ENCODE data around the gene STT3A.
"Not testable (repeated sequence)": the region's sequence is repeated elsewhere in the genome, so short reads cannot be mapped to it uniquely, and the experiment has no call there.

STT3A gene

GRCh38 chr11:125572916-125573315 is 19.7 kb upstream of the STT3A start:
- Mint-ChIP-seq H3K36me3 (peaks cover 13% of the 10 kb centered on the region), H3K27ac (no peak overlapping the region), H3K27me3 (no peaks in the 10 kb centered on the region), H3K9me3 (ENCODE audit: low read depth) (no peaks in the 10 kb centered on the region), H3K4me1 (ENCODE audit: low read depth) (peaks cover 37% of the 10 kb centered on the region), H3K4me3 (no peak overlapping the region)

DNA sequence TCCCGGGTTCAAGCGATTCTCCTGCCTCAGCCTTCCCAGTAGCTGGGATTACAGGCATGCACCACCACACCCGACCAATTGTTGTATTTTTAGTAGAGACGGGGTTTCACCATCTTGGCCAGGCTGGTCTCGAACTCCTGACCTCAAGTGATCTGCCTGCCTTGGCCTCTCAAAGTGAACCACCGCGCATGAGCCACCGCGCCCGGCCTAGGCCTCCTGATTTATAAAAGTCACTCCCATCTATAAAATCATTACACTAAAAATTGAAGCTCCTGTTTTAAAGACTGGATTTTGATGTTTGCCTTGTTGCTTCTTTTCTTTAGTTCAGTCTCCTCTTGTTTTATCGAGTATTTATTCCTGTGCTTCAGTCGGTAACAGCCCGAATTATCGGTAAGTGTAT is 15.5 kb upstream of the STT3A start:
- H3K27me3 Mint-ChIP-seq = not testable (repeated sequence)

DNA sequence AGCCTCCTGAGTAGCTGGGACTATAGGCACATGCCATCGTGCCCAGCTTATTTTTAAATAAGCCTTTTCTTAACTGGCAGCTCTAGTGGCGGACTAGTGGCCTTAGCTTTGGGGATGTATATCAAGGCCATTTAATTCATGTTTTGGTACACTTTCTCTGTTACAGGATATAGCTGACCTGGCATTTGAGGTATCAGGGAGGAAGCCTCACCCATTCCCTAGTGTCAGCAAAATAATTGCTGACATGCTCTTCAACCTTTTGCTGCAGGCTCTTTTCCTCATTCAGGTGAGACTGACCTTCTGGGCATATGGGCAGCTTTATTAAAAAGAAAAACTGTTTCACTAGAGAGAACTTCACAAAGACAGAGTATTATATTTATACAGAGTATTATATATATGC is 13.9 kb upstream of the STT3A start:
- no peak overlapping the region for H3K27ac Mint-ChIP-seq
- no peak overlapping the region for H3K4me3 Mint-ChIP-seq
- H3K4me1 Mint-ChIP-seq (ENCODE audit: low read depth) = peaks cover 5% of the 10 kb centered on the region
- no peaks in the 10 kb centered on the region for H3K9me3 Mint-ChIP-seq (ENCODE audit: low read depth)
- H3K36me3 Mint-ChIP-seq = peaks cover 24% of the 10 kb centered on the region
- H3K27me3 Mint-ChIP-seq = no peaks in the 10 kb centered on the region

More for the DNA sequence above, 15.5 kb upstream of the STT3A start:
- H3K4me1 Mint-ChIP-seq (ENCODE audit: low read depth) = peaks cover 12% of the 10 kb centered on the region
- not testable (repeated sequence) for H3K27ac Mint-ChIP-seq; H3K4me3 Mint-ChIP-seq; H3K9me3 Mint-ChIP-seq (ENCODE audit: low read depth)
- peaks cover 20% of the 10 kb centered on the region for H3K36me3 Mint-ChIP-seq

DNA sequence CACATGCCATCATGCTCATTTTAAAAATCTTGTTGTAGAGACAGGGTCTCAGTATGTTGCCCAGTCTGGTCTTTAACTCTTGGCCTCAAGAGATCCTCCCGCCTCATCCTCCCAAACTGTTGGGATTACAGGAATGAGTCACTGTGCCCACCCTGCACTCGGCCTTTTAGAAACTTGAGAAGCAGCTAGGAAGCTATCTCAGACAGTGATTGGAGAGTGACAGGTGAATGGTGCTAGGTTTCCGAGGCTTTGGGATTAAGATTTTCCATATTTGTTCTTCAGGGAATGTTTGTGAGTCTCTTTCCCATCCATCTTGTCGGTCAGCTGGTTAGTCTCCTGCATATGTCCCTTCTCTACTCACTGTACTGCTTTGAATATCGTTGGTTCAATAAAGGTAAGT is 12.8 kb upstream of the STT3A start:
- Mint-ChIP-seq H3K36me3 (peaks cover 27% of the 10 kb centered on the region), H3K27me3 (no peaks in the 10 kb centered on the region), H3K9me3 (ENCODE audit: low read depth) (no peaks in the 10 kb centered on the region), H3K4me3 (no peak overlapping the region), H3K4me1 (ENCODE audit: low read depth) (peaks cover 5% of the 10 kb centered on the region), H3K27ac (no peak overlapping the region)

DNA sequence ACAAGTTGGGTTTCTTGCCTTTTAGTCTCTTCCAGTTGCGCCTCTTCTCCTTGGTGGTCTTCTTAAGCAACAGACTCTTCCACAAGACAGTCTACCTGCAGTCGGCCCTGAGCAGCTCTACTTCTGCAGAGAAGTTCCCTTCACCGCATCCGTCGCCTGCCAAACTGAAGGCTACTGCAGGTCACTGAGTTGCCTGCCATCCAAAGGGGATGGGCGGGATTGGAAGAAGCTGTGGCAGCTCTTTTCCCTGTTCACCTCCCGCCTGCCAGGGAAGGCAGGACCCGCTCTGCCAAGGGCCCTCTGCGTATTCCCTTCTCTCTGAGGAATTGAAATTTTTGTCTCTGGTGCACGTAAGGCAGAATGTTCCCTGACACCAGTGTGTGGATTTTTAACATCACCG is 9.2 kb upstream of the STT3A start:
- peaks cover 19% of the 10 kb centered on the region for H3K36me3 Mint-ChIP-seq

GRCh38 chr11:125585487-125585886 is 7.2 kb upstream of the STT3A start:
- Mint-ChIP-seq H3K36me3 (peaks cover 13% of the 10 kb centered on the region), H3K27me3 (no peaks in the 10 kb centered on the region), H3K9me3 (ENCODE audit: low read depth) (no peaks in the 10 kb centered on the region), H3K27ac (no peak overlapping the region), H3K4me1 (ENCODE audit: low read depth) (peaks cover 2% of the 10 kb centered on the region), H3K4me3 (no peak overlapping the region)

More for the DNA sequence above, 9.2 kb upstream of the STT3A start:
- Mint-ChIP-seq H3K27ac (no peak overlapping the region), H3K9me3 (ENCODE audit: low read depth) (no peaks in the 10 kb centered on the region), H3K4me3 (no peak overlapping the region), H3K4me1 (ENCODE audit: low read depth) (peaks cover 2% of the 10 kb centered on the region), H3K27me3 (no peaks in the 10 kb centered on the region)

- no peaks in the 10 kb centered on the region for H3K9me3 Mint-ChIP-seq (ENCODE audit: low read depth)
- no peak overlapping the region for H3K4me3 Mint-ChIP-seq
- no peaks in the 10 kb centered on the region for H3K27me3 Mint-ChIP-seq
- H3K36me3 Mint-ChIP-seq = peaks cover 11% of the 10 kb centered on the region
- H3K4me1 Mint-ChIP-seq (ENCODE audit: low read depth) = peaks cover 6% of the 10 kb centered on the region
- no peak overlapping the region for H3K27ac Mint-ChIP-seq
These were observed 6.0 kb upstream of the STT3A start for GRCh38 chr11:125586623-125587022.

GRCh38 chr11:125587480-125587879 is 5.2 kb upstream of the STT3A start:
- no peaks in the 10 kb centered on the region for H3K9me3 Mint-ChIP-seq (ENCODE audit: low read depth)
- no peak overlapping the region for H3K27ac Mint-ChIP-seq
- peaks cover 10% of the 10 kb centered on the region for H3K4me1 Mint-ChIP-seq (ENCODE audit: low read depth)
- H3K4me3 Mint-ChIP-seq = no peak overlapping the region
- H3K27me3 Mint-ChIP-seq = no peaks in the 10 kb centered on the region
- H3K36me3 Mint-ChIP-seq = peaks cover 10% of the 10 kb centered on the region

- Mint-ChIP-seq H3K27me3 (no peaks in the 10 kb centered on the region), H3K4me1 (ENCODE audit: low read depth) (peaks cover 15% of the 10 kb centered on the region), H3K4me3 (no peak overlapping the region), H3K36me3 (peaks cover 5% of the 10 kb centered on the region), H3K27ac (no peak overlapping the region), H3K9me3 (ENCODE audit: low read depth) (no peaks in the 10 kb centered on the region)
These were observed 4.1 kb upstream of the STT3A start for GRCh38 chr11:125588505-125588904.

- no peaks in the 10 kb centered on the region for H3K27me3 Mint-ChIP-seq
These were observed 875 bp upstream of the STT3A start for GRCh38 chr11:125591649-125592304.

GRCh38 chr11:125593114-125593820 is 615 bp downstream of the STT3A start:
- Mint-ChIP-seq H3K4me1 (ENCODE audit: low read depth) (peaks cover 44% of the 10 kb centered on the region), H3K4me3 (peak overlapping the region; percentile 98), H3K27ac (peak overlapping the region; percentile 99), H3K9me3 (ENCODE audit: low read depth) (no peaks in the 10 kb centered on the region), H3K27me3 (no peaks in the 10 kb centered on the region), H3K36me3 (peaks cover 5% of the 10 kb centered on the region)

More at GRCh38 chr11:125591649-125592304, 875 bp upstream of the STT3A start:
- Mint-ChIP-seq H3K4me1 (ENCODE audit: low read depth) (peaks cover 40% of the 10 kb centered on the region), H3K27ac (peak overlapping the region; percentile 99), H3K4me3 (peak overlapping the region; percentile 98), H3K9me3 (ENCODE audit: low read depth) (no peaks in the 10 kb centered on the region), H3K36me3 (peaks cover 5% of the 10 kb centered on the region)

GRCh38 chr11:125594958-125595357 is 2.3 kb downstream of the STT3A start:
- Mint-ChIP-seq H3K36me3 (peaks cover 5% of the 10 kb centered on the region), H3K4me1 (ENCODE audit: low read depth) (peaks cover 44% of the 10 kb centered on the region), H3K4me3 (peak overlapping the region; percentile 98), H3K27ac (no peak overlapping the region), H3K9me3 (ENCODE audit: low read depth) (no peaks in the 10 kb centered on the region), H3K27me3 (no peaks in the 10 kb centered on the region)

GRCh38 chr11:125600663-125601062 is 8.0 kb downstream of the STT3A start:
- no peaks in the 10 kb centered on the region for H3K9me3 Mint-ChIP-seq (ENCODE audit: low read depth)
- no peak overlapping the region for H3K27ac Mint-ChIP-seq
- peaks cover 12% of the 10 kb centered on the region for H3K4me1 Mint-ChIP-seq (ENCODE audit: low read depth)
- no peaks in the 10 kb centered on the region for H3K27me3 Mint-ChIP-seq
- peaks cover 11% of the 10 kb centered on the region for H3K36me3 Mint-ChIP-seq
- H3K4me3 Mint-ChIP-seq = no peak overlapping the region

- Mint-ChIP-seq H3K36me3 (peaks cover 19% of the 10 kb centered on the region), H3K27ac (no peak overlapping the region), H3K9me3 (ENCODE audit: low read depth) (no peaks in the 10 kb centered on the region), H3K4me1 (ENCODE audit: low read depth) (no peaks in the 10 kb centered on the region), H3K4me3 (no peak overlapping the region), H3K27me3 (no peaks in the 10 kb centered on the region)
These were observed 10.6 kb downstream of the STT3A start for GRCh38 chr11:125603207-125603606.

- Mint-ChIP-seq H3K36me3 (peaks cover 21% of the 10 kb centered on the region), H3K9me3 (ENCODE audit: low read depth) (no peaks in the 10 kb centered on the region), H3K27me3 (no peaks in the 10 kb centered on the region), H3K27ac (no peak overlapping the region), H3K4me3 (no peak overlapping the region), H3K4me1 (ENCODE audit: low read depth) (no peaks in the 10 kb centered on the region)
These were observed 12.8 kb downstream of the STT3A start for GRCh38 chr11:125605417-125605816.

DNA sequence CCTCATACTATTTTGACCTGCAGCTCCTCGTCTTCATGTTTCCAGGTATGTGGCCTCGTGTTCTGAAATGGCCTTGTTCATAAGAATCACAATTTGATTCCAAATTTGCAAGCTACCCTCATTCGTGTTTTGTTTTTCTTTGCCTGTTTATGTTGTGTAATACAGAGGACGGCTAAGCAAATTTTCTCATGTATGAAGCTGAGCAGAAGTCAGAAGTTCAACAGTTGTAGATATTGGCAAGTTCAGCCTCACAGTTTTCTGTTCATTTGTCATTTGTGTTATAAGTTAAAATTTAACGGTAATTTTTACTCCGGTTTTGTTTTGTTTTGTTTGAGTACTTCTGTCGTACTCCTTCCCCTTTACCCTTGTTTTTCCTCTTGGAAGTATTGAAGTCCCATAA is 16.9 kb downstream of the STT3A start:
- no peak overlapping the region for H3K4me3 Mint-ChIP-seq
- no peaks in the 10 kb centered on the region for H3K9me3 Mint-ChIP-seq (ENCODE audit: low read depth)

More for the DNA sequence above, 16.9 kb downstream of the STT3A start:
- Mint-ChIP-seq H3K4me1 (ENCODE audit: low read depth) (no peaks in the 10 kb centered on the region), H3K36me3 (peaks cover 24% of the 10 kb centered on the region), H3K27ac (peak overlapping the region; percentile 16), H3K27me3 (no peaks in the 10 kb centered on the region)

Measured in activated naive CD8-positive, alpha-beta T cell (primary cell).